ENCODE results near the gene ADAMTS10. TPM values are rescaled to one million over a fixed set of nuclear protein-coding genes. Genes with fewer than 3 reads are reported as not detected.

The ADAMTS10 gene
- total RNA-seq, 3 donors from 2014 or later (not counting 1 experiment from before 2014, with no cell fraction given), result 159 to 286 (median 203) TPM

DNA sequence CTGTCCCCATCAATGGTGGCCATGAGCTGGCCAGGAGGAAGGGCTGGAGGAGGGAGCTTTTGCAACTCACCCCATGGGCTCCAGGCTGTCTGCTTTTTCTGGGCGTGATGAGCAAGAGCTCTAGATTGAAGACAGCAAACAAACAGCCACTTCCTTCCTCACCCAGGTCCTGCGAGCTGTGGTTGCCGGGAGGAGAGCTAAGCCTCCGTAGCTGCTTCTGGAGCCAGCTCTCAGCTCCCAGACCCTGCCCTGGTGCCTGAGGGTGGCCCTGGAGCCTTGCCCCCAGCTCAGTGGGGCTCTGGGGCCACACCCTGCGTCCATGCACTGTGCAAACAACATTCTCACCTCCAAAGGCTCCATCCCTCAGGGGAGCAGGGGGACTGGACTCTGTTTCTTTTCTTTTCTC is 39.5 kb downstream of the ADAMTS10 start:
- Histone ChIP-seq H3K36me3 (ENCODE audit: control insufficient read depth, insufficient read depth, low read length) (no peaks in the 10 kb centered on the region), H3K4me1 (ENCODE audit: control insufficient read depth, insufficient read depth, low read length) (peaks cover 96% of the 10 kb centered on the region), H3K27me3 (ENCODE audit: control insufficient read depth, insufficient read depth, low read length) (no peaks in the 10 kb centered on the region), H3K27ac (ENCODE audit: low read length) (peak overlapping the region; percentile 55), H3K4me3 (ENCODE audit: low read length) (peak overlapping the region; percentile 25), H3K9me3 (ENCODE audit: control insufficient read depth, insufficient read depth, low read length) (no peaks in the 10 kb centered on the region)
- DNase-seq, result peak; percentile 69 to 82
- ATAC-seq, result peak; percentile 24 to 56 (median 38)
- peak overlapping the region; percentile 91 for H3K4me3 Mint-ChIP-seq
- intact Hi-C loops (cut with micrococcal nuclease), result no loop called here
- no peak for TF ChIP-seq CTCF (IDR thresholded peaks at IDR 0.05)
- peaks cover 82 to 87% of the 10 kb centered on the region in 2 donors for H3K4me1 Mint-ChIP-seq
- H3K9me3 Mint-ChIP-seq, result no peaks in the 10 kb centered on the region
- WGBS (ENCODE audit: insufficient coverage), result under 1% methylated on average over 5 of the region's 5 CpGs
- no peaks in the 10 kb centered on the region for H3K36me3 Mint-ChIP-seq
- no peaks in the 10 kb centered on the region for H3K27me3 Mint-ChIP-seq (ENCODE audit: low read depth in 2 of 2)
- peak overlapping the region; percentile 90 to 97 for H3K27ac Mint-ChIP-seq

GRCh38 chr19:8569066-8569771 is 41.3 kb downstream of the ADAMTS10 start:
- Mint-ChIP-seq H3K4me3 (peak overlapping the region; percentile 91), H3K27me3 (ENCODE audit: low read depth in 2 of 2) (no peaks in the 10 kb centered on the region), H3K27ac (peak overlapping the region; percentile 90 to 97), H3K4me1 (peaks cover 71 to 84% of the 10 kb centered on the region in 2 donors), H3K36me3 (no peaks in the 10 kb centered on the region), H3K9me3 (no peaks in the 10 kb centered on the region)
- H3K9me3 ChIP-seq (ENCODE audit: control insufficient read depth, insufficient read depth, low read length), result no peaks in the 10 kb centered on the region
- H3K36me3 ChIP-seq (ENCODE audit: control insufficient read depth, insufficient read depth, low read length), result peaks cover 2% of the 10 kb centered on the region
- peak; percentile 70 to 89 for DNase-seq
- WGBS (ENCODE audit: insufficient coverage), result 10% methylated on average over 5 of the region's 5 CpGs
- ATAC-seq, result peak; percentile 62 to 82 (median 74)
- intact Hi-C loops (cut with micrococcal nuclease), result loop anchor here (1.0 to 2.0 kb wide), 2 partner anchors 8 to 54 kb away; partner anchors contain the start of genes MYO1F and ZNF414
- no peak for TF ChIP-seq CTCF (IDR thresholded peaks at IDR 0.05)
- no peaks in the 10 kb centered on the region for H3K27me3 ChIP-seq (ENCODE audit: control insufficient read depth, insufficient read depth, low read length)
- H3K4me1 ChIP-seq (ENCODE audit: control insufficient read depth, insufficient read depth, low read length), result peaks cover 100% of the 10 kb centered on the region
- H3K4me3 ChIP-seq (ENCODE audit: low read length), result peak overlapping the region; percentile 9
- H3K27ac ChIP-seq (ENCODE audit: low read length), result peak overlapping the region; percentile 83

DNA sequence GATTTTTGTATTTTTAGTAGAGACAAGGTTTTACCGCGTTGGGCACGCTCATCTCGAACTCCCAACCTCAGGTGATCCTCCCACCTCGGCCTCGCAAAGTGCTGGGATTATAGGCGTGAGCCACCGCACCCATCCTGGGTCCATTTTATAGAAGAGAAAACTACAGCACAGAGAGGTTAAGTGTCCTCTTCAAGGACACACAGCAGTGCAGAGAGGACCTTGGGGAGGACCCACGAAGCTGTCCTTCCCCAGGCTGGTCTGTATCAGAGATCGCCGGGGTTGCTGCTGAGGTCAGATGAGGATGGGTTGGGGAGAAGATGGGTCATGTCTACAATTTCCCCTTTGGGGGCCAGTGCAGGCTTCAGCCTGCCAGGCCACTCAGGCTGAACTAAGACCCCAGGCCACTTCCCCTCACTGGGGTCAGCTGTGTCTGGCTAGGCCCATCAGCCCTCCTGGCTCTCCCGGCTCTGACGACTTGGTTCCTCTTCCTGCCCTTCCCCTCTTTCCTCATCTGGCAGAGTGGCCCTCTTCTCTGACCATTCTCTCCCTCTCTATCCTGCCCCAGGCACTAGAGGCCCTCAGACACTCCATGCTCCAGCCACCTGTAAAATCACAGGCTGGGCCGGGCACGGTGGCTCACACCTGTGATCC is 42.9 kb downstream of the ADAMTS10 start:
- H3K4me3 Mint-ChIP-seq, result peak overlapping the region; percentile 91
- ATAC-seq, result no peak
- intact Hi-C loops (cut with micrococcal nuclease), result loop anchor here (2.0 kb wide), 1 partner anchor 53 kb away; the partner anchor contains the start of gene ZNF414

More for the DNA sequence above, 42.9 kb downstream of the ADAMTS10 start:
- 64% methylated on average over 15 of the region's 15 CpGs for WGBS (ENCODE audit: insufficient coverage)
- H3K4me1 Mint-ChIP-seq, result peaks cover 72 to 85% of the 10 kb centered on the region in 2 donors
- peaks cover 99% of the 10 kb centered on the region for H3K4me1 ChIP-seq (ENCODE audit: control insufficient read depth, insufficient read depth, low read length)
- H3K36me3 ChIP-seq (ENCODE audit: control insufficient read depth, insufficient read depth, low read length), result peaks cover 2% of the 10 kb centered on the region
- peak overlapping the region; percentile 12 for H3K4me3 ChIP-seq (ENCODE audit: low read length)
- H3K9me3 ChIP-seq (ENCODE audit: control insufficient read depth, insufficient read depth, low read length), result no peaks in the 10 kb centered on the region
- no peaks in the 10 kb centered on the region for H3K27me3 ChIP-seq (ENCODE audit: control insufficient read depth, insufficient read depth, low read length)
- no peaks in the 10 kb centered on the region for H3K36me3 Mint-ChIP-seq
- peak overlapping the region; percentile 83 for H3K27ac ChIP-seq (ENCODE audit: low read length)
- H3K27me3 Mint-ChIP-seq (ENCODE audit: low read depth in 2 of 2), result no peaks in the 10 kb centered on the region
- no peak for TF ChIP-seq CTCF (IDR thresholded peaks at IDR 0.05)
- H3K27ac Mint-ChIP-seq, result peak overlapping the region; percentile 90 to 97
- DNase-seq, result no peak
- H3K9me3 Mint-ChIP-seq, result no peaks in the 10 kb centered on the region

Measured in natural killer cell (primary cell).